ENCODE measurements around the gene AOAH. TPM values are rescaled to one million over a fixed set of nuclear protein-coding genes. Genes with fewer than 3 reads are reported as not detected.
"Not testable (repeated sequence)": the region's sequence is repeated elsewhere in the genome, so short reads cannot be mapped to it uniquely, and the experiment has no call there.

Gene AOAH
- total and polyA plus RNA-seq, 4 donors: 1.9 to 34.9 (median 11.7) TPM

DNA sequence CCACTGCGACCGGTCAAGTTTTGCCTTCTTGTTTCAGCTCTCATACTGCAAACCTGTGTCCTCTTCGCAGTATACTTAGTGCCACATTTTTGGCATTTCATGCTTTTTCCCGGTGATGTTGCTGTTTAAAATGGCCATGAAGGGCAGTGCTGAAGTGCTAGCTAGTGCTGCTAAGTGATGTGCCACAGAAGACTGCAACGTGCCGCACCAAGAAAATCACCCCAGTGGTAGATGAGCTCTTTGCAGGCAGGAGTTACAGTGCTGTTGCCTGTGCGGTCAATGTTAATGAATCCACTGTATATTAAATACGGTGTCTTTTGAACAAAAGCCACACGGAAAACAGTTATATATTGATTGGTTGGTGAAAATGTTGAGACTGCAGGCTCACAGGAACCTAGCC, 214.3 kb downstream of the AOAH start:
- intact Hi-C loops (cut with DNase I): no loop called here
- no peak overlapping the region for H3K27ac ChIP-seq (ENCODE audit: low read depth in 1 of 2, low read length in 2 of 2)
- no peaks in the 10 kb centered on the region for H3K36me3 ChIP-seq (ENCODE audit: control insufficient read depth in 1 of 2, insufficient read depth in 2 of 2, low read length in 1 of 2)
- DNase-seq (no peak), ATAC-seq (ENCODE audit: low FRiP score) (no peak)
- H3K4me1 ChIP-seq (ENCODE audit: control insufficient read depth in 1 of 2, insufficient read depth in 2 of 2, low read length in 2 of 2): no peaks in the 10 kb centered on the region
- peaks cover 0 to 2% of the 10 kb centered on the region in 2 donors for H3K27me3 ChIP-seq (ENCODE audit: control insufficient read depth in 1 of 2, insufficient read depth in 2 of 2, low read length in 1 of 2)
- H3K9me3 ChIP-seq (ENCODE audit: control insufficient read depth, low read length): no peaks in the 10 kb centered on the region
- WGBS, 2 donors: 75 to 78% methylated on average over 9 of the region's 9 CpGs
- no peak overlapping the region for H3K4me3 ChIP-seq (ENCODE audit: low read length in 2 of 2)

DNA sequence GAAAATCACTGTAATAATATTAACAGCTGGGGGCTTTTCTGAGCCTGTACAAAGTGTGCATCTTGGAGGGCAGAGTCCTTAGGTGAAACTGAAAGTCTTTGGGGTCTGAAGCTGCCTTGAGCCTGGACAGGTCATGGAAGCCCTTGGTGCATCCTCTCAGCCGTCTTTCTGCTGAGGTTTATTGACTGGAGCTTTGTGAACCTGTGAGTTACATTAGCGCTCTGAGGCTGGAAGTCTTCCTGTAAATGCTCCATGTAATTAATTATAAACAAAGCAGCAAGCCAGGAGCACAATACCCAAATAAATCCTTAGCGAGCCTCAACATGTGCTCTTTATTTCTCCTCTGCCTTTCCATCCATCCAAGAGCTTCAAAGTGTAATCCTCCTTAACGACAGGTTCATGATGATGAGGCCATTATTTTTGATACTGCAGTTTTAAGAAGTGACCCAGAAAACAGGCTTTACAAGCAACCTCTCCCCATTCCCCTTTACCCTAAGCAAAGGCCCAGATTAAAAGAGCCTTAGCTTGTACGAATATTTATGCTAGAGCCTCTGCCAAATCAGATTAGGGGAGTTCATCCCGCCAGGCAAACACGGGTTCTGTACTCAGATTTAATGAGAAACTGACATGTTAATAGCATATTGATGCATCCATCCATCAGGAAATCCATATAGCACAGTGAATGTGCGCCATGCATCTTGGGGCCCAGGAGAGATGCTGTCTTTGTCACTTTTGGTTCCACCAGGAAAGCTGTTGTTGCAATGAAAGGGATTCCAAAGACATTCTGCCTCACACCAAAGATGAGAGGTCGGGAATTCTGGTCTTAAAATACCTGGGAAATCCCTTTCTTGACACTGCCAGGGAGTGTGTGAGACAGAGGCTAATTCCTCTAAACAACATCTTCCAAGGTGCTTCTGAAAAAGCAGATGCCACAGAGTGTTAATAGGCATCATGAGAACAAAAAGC, 216.5 kb downstream of the AOAH start:
- Histone ChIP-seq H3K36me3 (ENCODE audit: control insufficient read depth in 1 of 2, insufficient read depth in 2 of 2, low read length in 1 of 2) (no peaks in the 10 kb centered on the region), H3K27me3 (ENCODE audit: control insufficient read depth in 1 of 2, insufficient read depth in 2 of 2, low read length in 1 of 2) (peaks cover 0 to 2% of the 10 kb centered on the region in 2 donors), H3K4me1 (ENCODE audit: control insufficient read depth in 1 of 2, insufficient read depth in 2 of 2, low read length in 2 of 2) (no peaks in the 10 kb centered on the region), H3K27ac (ENCODE audit: low read depth in 1 of 2, low read length in 2 of 2) (no peak overlapping the region), H3K9me3 (ENCODE audit: control insufficient read depth, low read length) (no peaks in the 10 kb centered on the region), H3K4me3 (ENCODE audit: low read length in 2 of 2) (no peak overlapping the region)
- 63 to 79% methylated on average over 9 of the region's 9 CpGs for WGBS, 2 donors
- ATAC-seq (ENCODE audit: low FRiP score): no peak
- no peak for DNase-seq
- intact Hi-C loops (cut with DNase I): no loop called here

DNA sequence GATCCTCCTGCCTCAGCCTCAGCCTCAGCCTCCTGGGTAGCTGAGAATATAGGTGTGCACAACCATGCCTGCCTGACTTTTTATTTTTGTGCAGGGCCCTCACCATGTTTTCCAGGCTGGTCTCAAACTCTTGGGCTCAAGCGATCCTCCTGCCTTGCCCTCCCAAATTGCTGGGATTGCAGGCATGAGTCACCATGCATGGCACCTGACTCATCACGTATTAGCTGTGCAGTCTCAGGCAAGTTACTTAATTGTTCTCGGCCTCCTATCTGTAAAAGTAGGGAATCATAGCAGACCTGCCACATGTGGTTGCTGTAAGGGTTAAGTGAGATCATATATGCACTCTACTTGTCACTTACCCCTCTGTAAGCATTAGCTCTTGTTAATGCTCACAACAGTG, 217.5 kb downstream of the AOAH start:
- Histone ChIP-seq H3K4me1 (ENCODE audit: control insufficient read depth in 1 of 2, insufficient read depth in 2 of 2, low read length in 2 of 2) (no peaks in the 10 kb centered on the region), H3K9me3 (ENCODE audit: control insufficient read depth, low read length) (no peaks in the 10 kb centered on the region), H3K27me3 (ENCODE audit: control insufficient read depth in 1 of 2, insufficient read depth in 2 of 2, low read length in 1 of 2) (peaks cover 0 to 2% of the 10 kb centered on the region in 2 donors), H3K4me3 (ENCODE audit: low read length in 2 of 2) (no peak overlapping the region), H3K27ac (ENCODE audit: low read depth in 1 of 2, low read length in 2 of 2) (no peak overlapping the region), H3K36me3 (ENCODE audit: control insufficient read depth in 1 of 2, insufficient read depth in 2 of 2, low read length in 1 of 2) (no peaks in the 10 kb centered on the region)
- intact Hi-C loops (cut with DNase I): no loop called here
- no peak for ATAC-seq (ENCODE audit: low FRiP score)
- no peak for DNase-seq
- WGBS, 2 donors: 95 to 96% methylated on average over 3 of the region's 3 CpGs

DNA sequence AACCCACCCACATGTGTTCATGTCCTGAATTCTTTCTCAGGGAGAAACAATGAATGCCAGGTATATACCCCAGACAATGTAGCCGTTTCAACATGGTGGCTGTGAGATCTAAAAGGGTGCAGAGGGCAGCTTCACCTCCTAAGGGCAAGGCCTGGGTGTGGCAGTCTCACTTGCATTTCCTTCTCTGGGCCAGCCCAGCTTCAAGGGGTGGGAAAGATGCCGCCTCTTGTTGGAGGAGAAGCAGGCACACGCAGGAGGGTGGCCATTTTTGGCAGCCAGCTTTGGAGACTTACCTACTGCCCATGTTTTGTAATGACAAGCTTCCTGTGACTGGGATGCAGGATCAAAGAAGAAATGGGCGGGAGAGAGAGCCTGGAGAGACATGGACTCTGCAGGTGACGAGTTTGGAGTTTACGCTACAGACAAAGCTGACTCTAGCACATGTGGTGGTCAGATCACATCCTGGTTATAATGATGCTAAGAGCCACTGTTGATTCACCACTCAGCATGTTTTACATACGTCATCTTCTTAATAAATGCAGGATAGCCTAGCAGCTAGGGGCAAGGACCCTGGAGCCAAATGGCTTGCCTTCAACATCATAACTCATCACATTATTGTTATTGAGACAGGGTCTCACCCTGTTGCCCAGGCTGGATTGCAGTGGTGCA, 218.0 kb downstream of the AOAH start:
- ATAC-seq (ENCODE audit: low FRiP score) (no peak), DNase-seq (no peak)
- Histone ChIP-seq H3K4me1 (ENCODE audit: control insufficient read depth in 1 of 2, insufficient read depth in 2 of 2, low read length in 2 of 2) (no peaks in the 10 kb centered on the region), H3K4me3 (ENCODE audit: low read length in 2 of 2) (no peak overlapping the region), H3K9me3 (ENCODE audit: control insufficient read depth, low read length) (no peaks in the 10 kb centered on the region), H3K36me3 (ENCODE audit: control insufficient read depth in 1 of 2, insufficient read depth in 2 of 2, low read length in 1 of 2) (no peaks in the 10 kb centered on the region), H3K27ac (ENCODE audit: low read depth in 1 of 2, low read length in 2 of 2) (no peak overlapping the region), H3K27me3 (ENCODE audit: control insufficient read depth in 1 of 2, insufficient read depth in 2 of 2, low read length in 1 of 2) (peaks cover 0 to 2% of the 10 kb centered on the region in 2 donors)
- intact Hi-C loops (cut with DNase I): no loop called here
- 91 to 93% methylated on average over 7 of the region's 7 CpGs for WGBS, 2 donors

DNA sequence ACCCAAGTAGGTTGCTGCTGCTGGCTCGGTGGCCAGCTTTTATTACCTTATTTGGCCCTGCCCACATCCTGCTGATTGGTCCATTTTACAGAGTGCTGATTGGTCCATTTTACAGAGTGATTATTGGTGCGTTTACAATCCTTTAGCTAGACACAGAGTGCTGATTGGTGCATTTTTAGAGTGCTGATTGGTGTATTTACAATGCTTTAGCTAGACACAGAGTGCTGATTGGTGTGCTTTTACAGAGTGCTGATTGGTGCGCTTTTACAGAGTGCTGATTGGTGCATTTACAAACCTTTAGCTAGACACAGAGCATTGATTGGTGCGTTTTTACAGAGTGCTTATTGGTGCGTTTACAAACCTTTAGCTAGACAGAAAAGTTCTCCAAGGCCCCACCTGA, 219.7 kb downstream of the AOAH start:
- H3K27ac ChIP-seq (ENCODE audit: low read depth in 1 of 2, low read length in 2 of 2); DNase-seq; H3K36me3 ChIP-seq (ENCODE audit: control insufficient read depth in 1 of 2, insufficient read depth in 2 of 2, low read length in 1 of 2); H3K4me3 ChIP-seq (ENCODE audit: low read length in 2 of 2); H3K4me1 ChIP-seq (ENCODE audit: control insufficient read depth in 1 of 2, insufficient read depth in 2 of 2, low read length in 2 of 2); ATAC-seq (ENCODE audit: low FRiP score); intact Hi-C loops (cut with DNase I); H3K27me3 ChIP-seq (ENCODE audit: control insufficient read depth in 1 of 2, insufficient read depth in 2 of 2, low read length in 1 of 2); H3K9me3 ChIP-seq (ENCODE audit: control insufficient read depth, low read length): not testable (repeated sequence)
- WGBS, 2 donors: 90 to 91% methylated on average over 5 of the region's 5 CpGs

DNA sequence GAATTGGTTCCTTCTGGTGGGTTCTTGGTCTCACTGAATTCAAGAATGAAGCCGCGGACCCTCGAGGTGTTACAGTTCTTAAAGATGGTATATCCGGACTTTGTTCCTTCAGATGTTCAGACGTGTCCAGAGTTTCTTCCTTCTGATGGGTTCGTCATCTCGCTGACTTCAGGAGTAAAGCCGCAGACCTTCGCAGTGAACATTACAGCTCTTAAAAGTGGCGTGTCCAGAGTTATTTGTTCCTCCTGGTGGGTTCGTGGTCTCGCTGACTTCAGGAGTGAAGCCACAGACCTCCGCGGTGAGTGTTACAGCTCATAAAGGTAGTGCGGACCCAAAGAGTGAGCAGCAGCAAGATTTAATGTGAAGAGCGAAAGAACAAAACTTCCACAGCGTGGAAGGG, 220.1 kb downstream of the AOAH start:
- WGBS, 2 donors: 96% methylated on average over 17 of the region's 17 CpGs
- intact Hi-C loops (cut with DNase I); DNase-seq: not testable (repeated sequence)

GRCh38 chr7:36497775-36498174, 226.5 kb downstream of the AOAH start:
- Histone ChIP-seq H3K27me3 (ENCODE audit: control insufficient read depth in 1 of 2, insufficient read depth in 2 of 2, low read length in 1 of 2) (no peaks in the 10 kb centered on the region), H3K9me3 (ENCODE audit: control insufficient read depth, low read length) (peaks cover 3% of the 10 kb centered on the region), H3K36me3 (ENCODE audit: control insufficient read depth in 1 of 2, insufficient read depth in 2 of 2, low read length in 1 of 2) (no peaks in the 10 kb centered on the region), H3K4me1 (ENCODE audit: control insufficient read depth in 1 of 2, insufficient read depth in 2 of 2, low read length in 2 of 2) (no peaks in the 10 kb centered on the region), H3K4me3 (ENCODE audit: low read length in 2 of 2) (no peak overlapping the region), H3K27ac (ENCODE audit: low read depth in 1 of 2, low read length in 2 of 2) (no peak overlapping the region)
- ATAC-seq (ENCODE audit: low FRiP score) (no peak), DNase-seq (no peak)
- 44 to 50% methylated on average over 4 of the region's 4 CpGs for WGBS, 2 donors
- intact Hi-C loops (cut with DNase I): no loop called here

More for the DNA sequence above, 220.1 kb downstream of the AOAH start:
- not testable (repeated sequence) for H3K4me3 ChIP-seq (ENCODE audit: low read length in 2 of 2); H3K9me3 ChIP-seq (ENCODE audit: control insufficient read depth, low read length); ATAC-seq (ENCODE audit: low FRiP score); H3K36me3 ChIP-seq (ENCODE audit: control insufficient read depth in 1 of 2, insufficient read depth in 2 of 2, low read length in 1 of 2); H3K27me3 ChIP-seq (ENCODE audit: control insufficient read depth in 1 of 2, insufficient read depth in 2 of 2, low read length in 1 of 2); H3K27ac ChIP-seq (ENCODE audit: low read depth in 1 of 2, low read length in 2 of 2); H3K4me1 ChIP-seq (ENCODE audit: control insufficient read depth in 1 of 2, insufficient read depth in 2 of 2, low read length in 2 of 2)

- WGBS, 2 donors: 86 to 89% methylated on average over 6 of the region's 6 CpGs
- intact Hi-C loops (cut with DNase I); H3K9me3 ChIP-seq (ENCODE audit: control insufficient read depth, low read length); H3K27ac ChIP-seq (ENCODE audit: low read depth in 1 of 2, low read length in 2 of 2); H3K4me1 ChIP-seq (ENCODE audit: control insufficient read depth in 1 of 2, insufficient read depth in 2 of 2, low read length in 2 of 2); H3K27me3 ChIP-seq (ENCODE audit: control insufficient read depth in 1 of 2, insufficient read depth in 2 of 2, low read length in 1 of 2); H3K36me3 ChIP-seq (ENCODE audit: control insufficient read depth in 1 of 2, insufficient read depth in 2 of 2, low read length in 1 of 2); ATAC-seq (ENCODE audit: low FRiP score); H3K4me3 ChIP-seq (ENCODE audit: low read length in 2 of 2); DNase-seq: not testable (repeated sequence)
Observed at GRCh38 chr7:36497176-36497575, 227.1 kb downstream of the AOAH start.
